LNCAP (cell line): ENCODE measurements around the gene SAG.

ENCODE experiments used
- CTCF ChIP-seq: fragments of 450-650 bp; IDR thresholded peaks from 2 replicates; pipeline ENCODE4 v1.5.1; 2017; ENCODE audit warnings: mild to moderate bottlenecking

Gene SAG

GRCh38 chr2:233264667-233265066, 42.9 kb upstream of the SAG start:
- TF ChIP-seq CTCF: no peak

- no peak for TF ChIP-seq CTCF
Observed at GRCh38 chr2:233265899-233266431, 41.7 kb upstream of the SAG start.

GRCh38 chr2:233266481-233266880, 41.1 kb upstream of the SAG start:
- no peak for TF ChIP-seq CTCF

GRCh38 chr2:233267516-233268245, 39.9 kb upstream of the SAG start:
- no peak for TF ChIP-seq CTCF

GRCh38 chr2:233270366-233270765, 37.2 kb upstream of the SAG start:
- no peak for TF ChIP-seq CTCF

- TF ChIP-seq CTCF: no peak
Observed at GRCh38 chr2:233270951-233271350, 36.7 kb upstream of the SAG start.

- TF ChIP-seq CTCF: no peak
Observed at GRCh38 chr2:233271693-233272092, 35.9 kb upstream of the SAG start.

GRCh38 chr2:233273120-233273519, 34.5 kb upstream of the SAG start:
- no peak for TF ChIP-seq CTCF
